Fibroblast of lung (primary cell): ENCODE data around the gene HIPK1. TPM values are rescaled to one million over a fixed set of nuclear protein-coding genes. Genes with fewer than 3 reads are reported as not detected.

Experiments
- DNase-seq, 2 donors: peaks; one replicate each; pipeline versions ENCODE4 v3.0.0 to v3.0.0-alpha.2; 2010; ENCODE audit warnings: low read depth in 2 of 2
- H2AFZ ChIP-seq: 2 replicates; pipeline ENCODE4 v1.5.1; 2012; ENCODE audit warnings: low read length, control low read depth, inconsistent platforms
- H3K27ac ChIP-seq: 2 replicates; pipeline ENCODE4 v1.5.1; 2011; ENCODE audit warnings: low read length, control low read depth; ENCODE audit not compliant: insufficient read depth
- H3K27me3 ChIP-seq: 2 replicates; pipeline ENCODE4 v1.5.1; 2011; ENCODE audit warnings: mild to moderate bottlenecking, low read length; ENCODE audit not compliant: control insufficient read depth, insufficient read depth
- H3K36me3 ChIP-seq: 2 replicates; pipeline ENCODE4 v1.5.1; 2011; ENCODE audit warnings: low read length; ENCODE audit not compliant: control insufficient read depth, insufficient read depth
- H3K4me1 ChIP-seq: 2 replicates; pipeline ENCODE4 v1.5.1; 2011; ENCODE audit warnings: low read length; ENCODE audit not compliant: control insufficient read depth, insufficient read depth; ENCODE audit errors: extremely low read depth
- H3K4me2 ChIP-seq: 2 replicates; pipeline ENCODE4 v1.5.1; 2011; ENCODE audit warnings: low read length, control low read depth; ENCODE audit not compliant: insufficient read depth; ENCODE audit errors: extremely low read depth
- H3K4me3 ChIP-seq, 4 experiments: fragments of 200-600 bp in 1 of 4; sonication (generic) in 1 of 4; replicated peaks in 1 of 4; 2 replicates each; pipeline ENCODE4 v1.5.1; 2011 to 2016; ENCODE audit warnings: low read length in 4 of 4, low read depth in 3 of 4, mild to moderate bottlenecking in 3 of 4, control low read depth in 2 of 4, inconsistent platforms in 1 of 4, mixed read lengths in 1 of 4; ENCODE audit not compliant: insufficient read depth in 1 of 4; ENCODE audit errors: control extremely low read depth in 1 of 4
- H3K79me2 ChIP-seq: 2 replicates; pipeline ENCODE4 v1.5.1; 2012; ENCODE audit warnings: mild to moderate bottlenecking, low read length, inconsistent platforms; ENCODE audit not compliant: control insufficient read depth, insufficient read depth
- H3K9ac ChIP-seq: 2 replicates; pipeline ENCODE4 v1.5.1; 2011; ENCODE audit warnings: mild to moderate bottlenecking, low read length, control low read depth; ENCODE audit not compliant: insufficient read depth
- H3K9me3 ChIP-seq: 2 replicates; pipeline ENCODE4 v1.5.1; 2012; ENCODE audit warnings: low read depth, low read length; ENCODE audit not compliant: control insufficient read depth, insufficient read depth
- H4K20me1 ChIP-seq: 2 replicates; pipeline ENCODE4 v1.5.1; 2011; ENCODE audit warnings: low read length; ENCODE audit not compliant: control insufficient read depth, insufficient read depth; ENCODE audit errors: extremely low read depth
- CTCF ChIP-seq, 2 donors: IDR thresholded peaks in 1 of 2; conservative IDR thresholded peaks in 1 of 2; 1 replicate in 1 of 2; 2 replicates in 1 of 2; pipeline ENCODE4 v1.5.1; 2011 to 2012; ENCODE audit warnings: low read length in 2 of 2, control low read depth in 1 of 2, inconsistent platforms in 1 of 2, low read depth in 1 of 2, mild to moderate bottlenecking in 1 of 2
- EZH2 ChIP-seq: IDR thresholded peaks from 2 replicates; pipeline ENCODE4 v1.5.1; 2012; ENCODE audit warnings: low read length, control low read depth, mild to moderate bottlenecking; ENCODE audit errors: missing control alignments
- polyA plus RNA-seq, 2 donors: library from polyadenylated mRNA; depleted of rRNA in 1 of 2; stranded (reverse) in 1 of 2; unstranded in 1 of 2; fragments of >200 nt; gene quantifications; 2 replicates each; pipeline ENCODE4 v1.2.1, GENCODE V29; 2011 to 2012; ENCODE audit warnings: missing spikeins in 1 of 2
- total RNA-seq: library from RNA; depleted of rRNA; stranded (reverse); fragments of >200 nt; gene quantifications from 2 replicates; pipeline ENCODE4 v1.2.1, GENCODE V29; 2014

The HIPK1 gene
- total and polyA plus RNA-seq, 2 donors (not counting 1 experiment from before 2014, with no cell fraction given), result 19.8 to 28.5 TPM

DNA sequence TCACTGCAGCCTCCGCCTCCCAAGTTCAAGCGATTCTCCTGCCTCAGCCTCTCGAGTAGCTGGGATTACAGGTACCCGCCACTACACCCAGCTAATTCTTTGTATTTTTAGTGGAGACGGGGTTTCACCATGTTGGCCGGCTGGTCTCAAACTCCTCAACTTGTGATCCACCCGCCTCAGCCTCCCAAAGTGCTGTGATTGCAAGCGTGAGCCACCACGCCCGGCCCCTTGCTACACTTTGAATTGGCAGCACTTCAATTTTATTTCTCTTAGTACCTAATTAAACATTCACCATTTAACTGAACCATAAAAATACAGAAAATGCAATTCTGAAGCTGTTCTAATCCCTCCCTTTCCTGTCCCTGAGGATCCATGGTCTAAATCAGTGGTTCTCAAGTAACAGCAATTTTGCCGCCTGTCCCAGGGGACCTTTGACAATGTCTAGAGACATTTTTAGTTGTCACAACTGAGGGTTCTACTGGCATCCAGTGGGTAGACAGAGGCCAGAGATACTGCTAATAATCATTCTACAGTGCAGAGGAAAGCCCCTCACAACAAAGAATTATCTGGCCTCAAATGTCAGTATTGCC is 37.4 kb upstream of the HIPK1 start:
- DNase-seq, result no peak
- H3K27me3 ChIP-seq, result no peaks in the 10 kb centered on the region
- H3K27ac ChIP-seq, result no peak overlapping the region
- H4K20me1 ChIP-seq, result no peaks in the 10 kb centered on the region
- H3K9me3 ChIP-seq, result no peaks in the 10 kb centered on the region
- H3K79me2 ChIP-seq, result no peaks in the 10 kb centered on the region
- no peak for TF ChIP-seq EZH2
- TF ChIP-seq CTCF (conservative IDR thresholded peaks at IDR 0.05 in 1 of 2, IDR thresholded peaks at IDR 0.05 in 1 of 2; ENCODE audit: low read depth in 1 of 2, low read length in 2 of 2), result no peak
- H2AFZ ChIP-seq, result no peak overlapping the region
- no peak overlapping the region for H3K4me2 ChIP-seq
- H3K9ac ChIP-seq, result no peak overlapping the region
- no peaks in the 10 kb centered on the region for H3K4me1 ChIP-seq
- H3K36me3 ChIP-seq, result peaks cover 2% of the 10 kb centered on the region
- H3K4me3 ChIP-seq, result no peak overlapping the region

GRCh38 chr1:113893267-113893666 is 35.9 kb upstream of the HIPK1 start:
- no peak overlapping the region for H3K4me3 ChIP-seq
- peaks cover 2% of the 10 kb centered on the region for H3K36me3 ChIP-seq
- TF ChIP-seq EZH2, result no peak
- no peak for TF ChIP-seq CTCF (conservative IDR thresholded peaks at IDR 0.05 in 1 of 2, IDR thresholded peaks at IDR 0.05 in 1 of 2; ENCODE audit: low read depth in 1 of 2, low read length in 2 of 2)
- no peak overlapping the region for H3K9ac ChIP-seq
- H3K27ac ChIP-seq, result no peak overlapping the region
- no peaks in the 10 kb centered on the region for H4K20me1 ChIP-seq
- H3K4me1 ChIP-seq, result no peaks in the 10 kb centered on the region
- no peaks in the 10 kb centered on the region for H3K9me3 ChIP-seq
- no peak overlapping the region for H3K4me2 ChIP-seq
- H3K79me2 ChIP-seq, result no peaks in the 10 kb centered on the region
- no peak for DNase-seq
- H3K27me3 ChIP-seq, result no peaks in the 10 kb centered on the region
- H2AFZ ChIP-seq, result no peak overlapping the region

DNA sequence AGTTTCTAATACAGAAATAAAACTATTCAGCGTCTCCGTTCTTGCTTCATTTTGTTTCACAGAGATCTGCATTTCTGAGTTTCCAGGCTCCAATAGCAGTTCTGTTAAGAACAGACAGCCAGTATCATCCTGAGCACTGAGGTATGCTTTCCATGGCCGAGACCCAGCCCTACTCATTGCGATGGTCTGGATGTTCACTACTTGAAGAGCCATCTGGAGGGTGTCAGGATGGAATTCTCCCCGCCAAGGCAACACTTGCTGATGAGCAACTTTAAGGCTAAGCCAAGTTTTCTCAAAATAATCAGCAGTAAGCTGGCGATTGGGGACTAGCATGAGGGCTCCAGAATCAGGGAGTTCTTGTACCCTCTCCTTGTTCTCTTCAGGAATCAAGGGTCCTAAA is 34.0 kb upstream of the HIPK1 start:
- Histone ChIP-seq H3K9ac (no peak overlapping the region), H3K4me1 (no peaks in the 10 kb centered on the region), H3K4me2 (no peak overlapping the region), H3K4me3 (no peak overlapping the region), H4K20me1 (no peaks in the 10 kb centered on the region), H3K9me3 (no peaks in the 10 kb centered on the region), H2AFZ (no peak overlapping the region), H3K27me3 (no peaks in the 10 kb centered on the region), H3K79me2 (no peaks in the 10 kb centered on the region), H3K36me3 (peaks cover 5% of the 10 kb centered on the region), H3K27ac (no peak overlapping the region)
- no peak for DNase-seq
- TF ChIP-seq CTCF (conservative IDR thresholded peaks at IDR 0.05 in 1 of 2, IDR thresholded peaks at IDR 0.05 in 1 of 2; ENCODE audit: low read depth in 1 of 2, low read length in 2 of 2) (no peak), EZH2 (no peak)
